Astrocyte of the cerebellum (primary cell): ENCODE results near the gene C17orf100.

Source experiments
- DNase-seq: peaks from one replicate; pipeline ENCODE4 v3.0.0-alpha.2; 2011; ENCODE audit warnings: low read depth
- H3K4me3 ChIP-seq: 2 replicates; pipeline ENCODE4 v1.5.1; 2011; ENCODE audit warnings: mild to moderate bottlenecking, low read depth, low read length, moderate library complexity
- in situ Hi-C: cut with HindIII; loops from 2 replicates; pipeline ENCODE4 v1.10.0; 2017; ENCODE audit warnings: low sequenced_read_pairs
- TF ChIP-seq, protein P1 (sequence below): IDR thresholded peaks from 2 replicates; pipeline ENCODE4 v1.5.1; 2012; ENCODE audit warnings: low read length, low read depth, moderate library complexity, mild to moderate bottlenecking; ENCODE audit errors: missing control alignments

The C17orf100 gene

GRCh38 chr17:6681176-6681575 lies 29.6 kb downstream of the C17orf100 start:
- H3K4me3 ChIP-seq = no peak overlapping the region
- in situ Hi-C loops = loop anchor here (25.0 kb wide), 1 partner anchor 181 kb away; no protein-coding TSS in a partner anchor
- DNase-seq = no peak
- TF ChIP-seq, protein P1, sequence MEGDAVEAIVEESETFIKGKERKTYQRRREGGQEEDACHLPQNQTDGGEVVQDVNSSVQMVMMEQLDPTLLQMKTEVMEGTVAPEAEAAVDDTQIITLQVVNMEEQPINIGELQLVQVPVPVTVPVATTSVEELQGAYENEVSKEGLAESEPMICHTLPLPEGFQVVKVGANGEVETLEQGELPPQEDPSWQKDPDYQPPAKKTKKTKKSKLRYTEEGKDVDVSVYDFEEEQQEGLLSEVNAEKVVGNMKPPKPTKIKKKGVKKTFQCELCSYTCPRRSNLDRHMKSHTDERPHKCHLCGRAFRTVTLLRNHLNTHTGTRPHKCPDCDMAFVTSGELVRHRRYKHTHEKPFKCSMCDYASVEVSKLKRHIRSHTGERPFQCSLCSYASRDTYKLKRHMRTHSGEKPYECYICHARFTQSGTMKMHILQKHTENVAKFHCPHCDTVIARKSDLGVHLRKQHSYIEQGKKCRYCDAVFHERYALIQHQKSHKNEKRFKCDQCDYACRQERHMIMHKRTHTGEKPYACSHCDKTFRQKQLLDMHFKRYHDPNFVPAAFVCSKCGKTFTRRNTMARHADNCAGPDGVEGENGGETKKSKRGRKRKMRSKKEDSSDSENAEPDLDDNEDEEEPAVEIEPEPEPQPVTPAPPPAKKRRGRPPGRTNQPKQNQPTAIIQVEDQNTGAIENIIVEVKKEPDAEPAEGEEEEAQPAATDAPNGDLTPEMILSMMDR = no peak

DNA sequence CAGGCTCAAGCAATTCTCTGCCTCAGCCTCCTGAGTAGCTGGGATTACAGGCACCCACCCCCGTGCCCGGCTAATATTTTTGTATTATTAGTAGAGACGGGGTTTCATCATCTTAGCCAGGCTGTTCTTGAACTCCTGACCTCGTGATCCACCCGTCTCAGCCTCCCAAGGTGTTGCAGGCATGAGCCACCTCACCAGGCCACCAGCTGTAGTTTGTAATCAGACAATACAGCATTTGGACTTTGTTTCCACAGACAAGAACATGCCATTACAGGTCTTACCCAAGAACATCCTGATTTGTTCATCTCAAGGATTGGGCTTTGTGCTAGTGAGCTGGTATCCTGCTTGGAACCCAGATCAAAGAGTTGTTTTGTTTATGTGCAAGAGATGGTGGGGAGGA lies 30.1 kb downstream of the C17orf100 start:
- DNase-seq = no peak
- TF ChIP-seq, protein P1 = no peak
- in situ Hi-C loops = loop anchor here (25.0 kb wide), 1 partner anchor 181 kb away; no protein-coding TSS in a partner anchor
- H3K4me3 ChIP-seq = no peak overlapping the region

DNA sequence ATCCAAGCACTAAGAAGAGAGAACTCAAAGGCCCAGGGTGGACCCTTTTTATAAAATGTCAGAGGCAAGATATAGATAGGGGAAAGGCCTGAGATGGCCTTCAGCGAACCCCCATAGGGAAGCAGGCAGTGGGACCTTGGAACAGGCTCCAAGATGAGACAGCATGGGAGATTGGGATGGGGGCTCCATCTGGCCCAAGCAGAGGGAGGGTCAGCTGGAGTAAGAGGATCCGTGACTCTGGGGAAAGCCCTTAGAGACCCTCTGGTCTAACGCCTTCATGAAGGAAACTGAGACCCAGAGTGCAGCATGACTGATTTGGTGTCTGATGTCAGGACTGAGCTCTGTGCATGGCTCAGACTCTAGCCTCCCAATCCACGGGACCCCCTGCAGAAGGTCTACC lies 30.8 kb downstream of the C17orf100 start:
- no peak overlapping the region for H3K4me3 ChIP-seq
- no peak for DNase-seq
- TF ChIP-seq, protein P1 = no peak
- in situ Hi-C loops = loop anchor here (25.0 kb wide), 1 partner anchor 180 kb away; no protein-coding TSS in a partner anchor

GRCh38 chr17:6683081-6683684 lies 31.6 kb downstream of the C17orf100 start:
- H3K4me3 ChIP-seq = no peak overlapping the region
- no peak for DNase-seq
- in situ Hi-C loops = loop anchor here (25.0 kb wide), 1 partner anchor 179 kb away; no protein-coding TSS in a partner anchor
- TF ChIP-seq, protein P1 = no peak

DNA sequence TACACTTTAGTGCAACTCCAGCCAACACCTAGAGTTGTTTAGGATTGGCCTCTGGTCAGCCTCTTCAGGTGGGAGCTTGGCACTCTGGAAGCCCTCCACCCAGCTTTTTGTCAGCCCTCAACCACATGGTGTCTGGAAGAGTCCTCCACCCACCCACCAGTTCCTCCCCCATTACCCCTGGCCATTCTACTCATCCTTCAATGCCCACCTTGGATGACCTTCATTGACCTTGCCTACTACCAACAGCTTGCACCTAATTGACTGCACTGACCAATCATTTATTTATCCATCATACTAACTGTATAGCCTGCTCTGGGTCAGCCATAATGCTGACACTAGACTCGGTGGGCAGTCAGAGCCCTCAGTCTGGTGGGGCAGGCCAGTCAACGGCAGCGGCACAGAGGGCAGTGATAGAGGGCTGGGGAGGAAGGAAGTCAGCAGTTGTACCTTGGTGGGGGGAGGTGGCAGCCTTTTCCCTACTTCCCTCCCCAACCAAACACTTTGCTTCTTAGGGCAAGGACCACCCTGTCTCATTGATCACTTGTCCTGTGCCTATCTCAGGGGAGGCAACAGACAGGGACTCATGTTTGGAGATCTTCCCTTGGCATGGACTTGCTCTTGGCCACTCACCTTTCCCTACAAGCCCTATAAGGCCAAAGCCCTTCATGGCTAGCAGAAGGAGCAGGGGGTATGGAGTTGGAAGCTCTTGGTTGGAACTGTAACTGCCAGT lies 32.3 kb downstream of the C17orf100 start:
- no peak for DNase-seq
- in situ Hi-C loops = loop anchor here (25.0 kb wide), 1 partner anchor 178 kb away; no protein-coding TSS in a partner anchor
- TF ChIP-seq, protein P1 = no peak
- H3K4me3 ChIP-seq = no peak overlapping the region

DNA sequence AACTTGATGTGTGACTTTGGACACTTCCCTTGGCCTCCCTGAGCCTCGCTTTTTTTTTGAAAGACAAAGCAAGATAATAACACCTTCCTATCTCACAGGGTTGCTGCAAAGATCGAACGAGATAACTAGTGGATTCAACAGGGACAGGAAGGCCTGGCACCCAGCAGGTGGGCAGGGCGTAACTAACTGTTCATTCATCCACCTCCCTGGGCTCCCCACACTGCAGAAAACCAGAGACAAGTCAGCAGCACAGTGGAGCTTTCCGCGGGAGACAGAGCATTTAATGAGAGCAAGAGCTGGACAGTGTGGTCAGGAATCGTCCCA lies 32.9 kb downstream of the C17orf100 start:
- in situ Hi-C loops = loop anchor here (25.0 kb wide), 1 partner anchor 178 kb away; no protein-coding TSS in a partner anchor
- H3K4me3 ChIP-seq = no peak overlapping the region
- DNase-seq = no peak

More for the DNA sequence above, 32.9 kb downstream of the C17orf100 start:
- TF ChIP-seq, protein P1 = no peak
